Kidney (tissue), 14 donors: Measurements from ENCODE around the gene COL25A1. TPM values are rescaled to one million over a fixed set of nuclear protein-coding genes. Genes with fewer than 3 reads are reported as not detected.

Experiments used
- DNase-seq, 5 donors: peaks; one replicate each; pipeline ENCODE4 v3.0.0-alpha.2; 2013 to 2020
- FAIRE-seq: peaks from 2 replicates; lab custom pipeline; 2012; peaks lifted over from hg19 to GRCh38; lab: Jason Lieb, UNC
- H3K27ac ChIP-seq, 2 donors: one replicate each; pipeline ENCODE4 v1.7.0; 2013; ENCODE audit warnings: low read depth in 2 of 2, low read length in 2 of 2, inconsistent platforms in 1 of 2
- H3K27me3 ChIP-seq: one replicate; pipeline ENCODE4 v1.7.1; 2013; ENCODE audit warnings: low read length, inconsistent platforms; ENCODE audit not compliant: control insufficient read depth, insufficient read depth
- H3K36me3 ChIP-seq, 3 donors: one replicate each; pipeline versions ENCODE4 v1.7.0 to v1.7.1; 2013; ENCODE audit warnings: low read length in 3 of 3, control low read depth in 1 of 3, inconsistent platforms in 1 of 3; ENCODE audit not compliant: insufficient read depth in 3 of 3, control insufficient read depth in 2 of 3
- H3K4me1 ChIP-seq, 3 donors: one replicate each; pipeline versions ENCODE4 v1.7.0 to v1.7.1; 2013; ENCODE audit warnings: low read length in 3 of 3, inconsistent platforms in 1 of 3, low read depth in 1 of 3; ENCODE audit not compliant: control insufficient read depth in 2 of 3, insufficient read depth in 2 of 3
- H3K4me3 ChIP-seq, 3 donors: one replicate each; pipeline versions ENCODE4 v1.7.0 to v1.8.1; 2013; ENCODE audit warnings: low read length in 3 of 3, control low read depth in 1 of 3, inconsistent platforms in 1 of 3
- H3K9ac ChIP-seq, 3 donors: one replicate each; pipeline versions ENCODE4 v1.7.0 to v1.7.1; 2013; ENCODE audit warnings: low read length in 3 of 3, control low read depth in 1 of 3, inconsistent platforms in 1 of 3
- H3K9me3 ChIP-seq, 3 donors: one replicate each; pipeline versions ENCODE4 v1.7.0 to v1.7.1; 2013; ENCODE audit warnings: low read length in 3 of 3, control low read depth in 1 of 3, inconsistent platforms in 1 of 3; ENCODE audit not compliant: control insufficient read depth in 2 of 3, insufficient read depth in 1 of 3
- CTCF ChIP-seq: IDR thresholded peaks from 3 replicates; pipeline ENCODE4 v1.5.1; 2012; ENCODE audit warnings: mild to moderate bottlenecking, moderate library complexity, borderline replicate concordance; ENCODE audit not compliant: insufficient read depth; ENCODE audit errors: extremely low read depth
- intact Hi-C: fragments of 100-400 bp; cut with DNase I; formaldehyde crosslinking; loops from one replicate; pipeline ENCODE4 v1.11.1; 2022
- polyA plus RNA-seq: library from polyadenylated mRNA; stranded (reverse); fragments of 350-450 nt; fragmentation: Illumina TruSeq; extraction: RNeasy Lipid Tissue Mini Kit (QIAGEN cat#74804); gene quantifications from one replicate; pipeline ENCODE4 v1.2.3, GENCODE V29; 2014; ENCODE audit warnings: low read depth, low replicate concordance; ENCODE audit not compliant: insufficient read depth
- total RNA-seq: library from RNA; stranded (reverse); fragmentation: NEBNext Ultra II Directional; extraction: Animal tissue kit (Norgen Biotek cat#: 25700); gene quantifications from one replicate; pipeline ENCODE4 v1.2.1, GENCODE V29; 2021
- donor health status: control.
- donor health status: control.
- donor health status: control.
- donor health status: control.
- donor health status: control.
- donor health status: DM: yes; HTN: yes; CAD: no.
- donor health status: Normal renal cell carcinoma (clear cell type).

Gene COL25A1
- total and polyA plus RNA-seq, 2 donors from 2014 or later: 0.52 to 2.3 TPM

- no peak for TF ChIP-seq CTCF
- Histone ChIP-seq H3K9ac (no peak overlapping the region), H3K4me3 (no peak overlapping the region), H3K27me3 (no peaks in the 10 kb centered on the region), H3K27ac (no peak overlapping the region), H3K36me3 (no peaks in the 10 kb centered on the region), H3K9me3 (no peaks in the 10 kb centered on the region), H3K4me1 (no peaks in the 10 kb centered on the region)
- DNase-seq (no peak), FAIRE-seq (no peak)
- intact Hi-C loops: no loop called here
Observed at GRCh38 chr4:108950158-108950915, 352.1 kb downstream of the COL25A1 start.

GRCh38 chr4:108947526-108947925, 354.9 kb downstream of the COL25A1 start:
- H3K36me3 ChIP-seq: no peaks in the 10 kb centered on the region
- no peak overlapping the region for H3K4me3 ChIP-seq
- TF ChIP-seq CTCF: no peak
- H3K27ac ChIP-seq: no peak overlapping the region
- no peak overlapping the region for H3K9ac ChIP-seq
- FAIRE-seq: no peak
- no peaks in the 10 kb centered on the region for H3K27me3 ChIP-seq
- H3K9me3 ChIP-seq: no peaks in the 10 kb centered on the region
- DNase-seq: no peak
- H3K4me1 ChIP-seq: no peaks in the 10 kb centered on the region
- intact Hi-C loops: no loop called here

DNA sequence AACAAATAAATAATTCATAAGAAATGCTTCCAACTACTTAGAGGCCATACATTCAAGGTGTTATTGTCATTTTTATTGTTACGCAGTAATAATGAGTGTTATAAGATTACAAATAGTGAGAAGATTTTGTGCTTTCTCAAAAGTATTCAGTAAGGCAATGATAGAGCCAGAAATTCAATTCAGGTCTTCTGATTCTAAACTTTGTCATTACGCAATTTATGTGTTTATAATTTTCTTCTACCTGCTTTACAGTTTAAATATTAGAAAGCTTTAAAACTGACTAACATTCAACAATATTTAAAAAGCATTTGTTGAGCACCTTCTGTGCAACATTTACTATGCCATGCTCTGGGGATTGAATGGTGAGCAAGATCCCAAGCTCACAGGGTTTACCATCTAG, 356.2 kb downstream of the COL25A1 start:
- no peak for FAIRE-seq

More for the DNA sequence above, 356.2 kb downstream of the COL25A1 start:
- intact Hi-C loops: no loop called here
- no peaks in the 10 kb centered on the region for H3K4me1 ChIP-seq
- H3K36me3 ChIP-seq: no peaks in the 10 kb centered on the region
- H3K27me3 ChIP-seq: no peaks in the 10 kb centered on the region
- H3K9ac ChIP-seq: no peak overlapping the region
- H3K9me3 ChIP-seq: no peaks in the 10 kb centered on the region
- no peak overlapping the region for H3K27ac ChIP-seq
- no peak overlapping the region for H3K4me3 ChIP-seq
- no peak for DNase-seq
- TF ChIP-seq CTCF: no peak
